Testis (tissue), 3 donors: ENCODE measurements around the gene RPUSD3. TPM values are rescaled to one million over a fixed set of nuclear protein-coding genes. Genes with fewer than 3 reads are reported as not detected.
"Not testable (repeated sequence)": the region's sequence is repeated elsewhere in the genome, so short reads cannot be mapped to it uniquely, and the experiment has no call there.

Experiments used
- DNase-seq: peaks from one replicate; pipeline ENCODE4 v3.0.0-alpha.2; 2019
- H3K27ac ChIP-seq, 2 donors: fragments of 200-600 bp; sonication (generic); one replicate each; pipeline ENCODE4 v1.5.1; 2019
- H3K27me3 ChIP-seq: fragments of 200-600 bp; sonication (generic); one replicate; pipeline ENCODE4 v1.5.1; 2019
- H3K36me3 ChIP-seq: fragments of 200-600 bp; sonication (generic); one replicate; pipeline ENCODE4 v1.5.1; 2017; ENCODE audit warnings: low read depth; ENCODE audit errors: missing control alignments
- H3K4me1 ChIP-seq: fragments of 200-600 bp; sonication (generic); one replicate; pipeline ENCODE4 v1.5.1; 2019
- H3K4me3 ChIP-seq, 2 donors: fragments of 200-600 bp; sonication (generic); one replicate each; pipeline ENCODE4 v1.5.1; 2017 to 2019
- H3K9me3 ChIP-seq: fragments of 200-600 bp; sonication (generic); one replicate; pipeline ENCODE4 v1.5.1; 2017
- CTCF ChIP-seq, 3 experiments: fragments of 450-650 bp in 2 of 3; fragments of 200-600 bp in 1 of 3; sonication (generic) in 1 of 3; IDR thresholded peaks; one replicate each; pipeline ENCODE4 v1.5.1; 2016 to 2019; ENCODE audit warnings: antibody characterized with exemption in 3 of 3, mild to moderate bottlenecking in 2 of 3, moderate library complexity in 1 of 3
- POLR2A ChIP-seq: fragments of 450-650 bp; IDR thresholded peaks from one replicate; pipeline ENCODE4 v1.6.1; 2017; ENCODE audit warnings: antibody characterized with exemption, mild to moderate bottlenecking, moderate library complexity
- WGBS, 2 donors: methylation state at CpG; one replicate each; pipeline ENCODE4 v1.1.5; 2018; 5-methylcytosine and 5-hydroxymethylcytosine counted together
- intact Hi-C: fragments of 100-400 bp; cut with DNase I; formaldehyde crosslinking; loops from one replicate; pipeline ENCODE4 v1.15.1; 2023; ENCODE audit warnings: low total_unique reads
- polyA plus RNA-seq: library from polyadenylated mRNA; stranded (reverse); fragments of 350-450 nt; fragmentation: Illumina TruSeq; extraction: RNeasy Lipid Tissue Mini Kit (QIAGEN cat#74804); gene quantifications from one replicate; pipeline ENCODE4 v1.2.3, GENCODE V29; 2014; ENCODE audit warnings: low read depth, low replicate concordance; ENCODE audit not compliant: insufficient read depth
- total RNA-seq, 2 donors: library from RNA; depleted of rRNA; stranded (reverse); fragments of >200 nt; gene quantifications; one replicate each; pipeline ENCODE4 v1.2.3, GENCODE V29; 2016

Gene RPUSD3
- total and polyA plus RNA-seq, 3 donors from 2014 or later = 53.3 to 124 (median 63.4) TPM

- Histone ChIP-seq H3K9me3 (no peaks in the 10 kb centered on the region), H3K27me3 (no peaks in the 10 kb centered on the region), H3K4me1 (peaks cover 2% of the 10 kb centered on the region), H3K27ac (no peak overlapping the region), H3K4me3 (no peak overlapping the region), H3K36me3 (no peaks in the 10 kb centered on the region)
- no peak for TF ChIP-seq POLR2A
- intact Hi-C loops = no loop called here
- DNase-seq = no peak
- 75 to 83% methylated on average over 7 of the region's 7 CpGs for WGBS, 2 donors
Observed at GRCh38 chr3:9883706-9884554, 40.1 kb upstream of the RPUSD3 start.

GRCh38 chr3:9881441-9881840, 37.6 kb upstream of the RPUSD3 start:
- no peak overlapping the region for H3K27ac ChIP-seq
- no peaks in the 10 kb centered on the region for H3K4me1 ChIP-seq
- TF ChIP-seq POLR2A (no peak), CTCF (IDR thresholded peaks at IDR 0.05) (no peak)
- no peaks in the 10 kb centered on the region for H3K36me3 ChIP-seq
- H3K27me3 ChIP-seq = no peaks in the 10 kb centered on the region
- no peak for DNase-seq
- H3K4me3 ChIP-seq = no peak overlapping the region
- intact Hi-C loops = no loop called here
- WGBS, 2 donors = 92 to 95% methylated on average over 1 of the region's 1 CpG
- H3K9me3 ChIP-seq = no peaks in the 10 kb centered on the region

- DNase-seq = no peak
- Histone ChIP-seq H3K27me3 (no peaks in the 10 kb centered on the region), H3K9me3 (no peaks in the 10 kb centered on the region), H3K36me3 (no peaks in the 10 kb centered on the region), H3K4me3 (no peak within 1 kb of the TSS), H3K4me1 (no peaks in the 10 kb centered on the region), H3K27ac (no peak within 1 kb of the TSS)
- intact Hi-C loops = no loop called here
- TF ChIP-seq CTCF (IDR thresholded peaks at IDR 0.05) (no peak), POLR2A (no peak)
- WGBS, 2 donors = 83 to 97% methylated on average over 7 of the region's 7 CpGs
Observed at GRCh38 chr3:9879830-9880549, 36.2 kb upstream of the RPUSD3 start, which contains the start of gene CIDEC. Gene CIDEC (minus strand): TSS chr3:9880253. CDS start chr3:9878486, 1,767 bp downstream.

GRCh38 chr3:9878700-9879099, 34.9 kb upstream of the RPUSD3 start:
- no peak for DNase-seq
- H3K9me3 ChIP-seq = no peaks in the 10 kb centered on the region
- intact Hi-C loops = no loop called here
- H3K4me1 ChIP-seq = no peaks in the 10 kb centered on the region
- no peaks in the 10 kb centered on the region for H3K36me3 ChIP-seq
- no peak overlapping the region for H3K4me3 ChIP-seq
- TF ChIP-seq POLR2A (no peak), CTCF (IDR thresholded peaks at IDR 0.05) (no peak)
- H3K27me3 ChIP-seq = no peaks in the 10 kb centered on the region
- no peak overlapping the region for H3K27ac ChIP-seq
- 63 to 68% methylated on average over 5 of the region's 5 CpGs for WGBS, 2 donors

- TF ChIP-seq POLR2A (no peak), CTCF (IDR thresholded peaks at IDR 0.05) (no peak)
Observed at GRCh38 chr3:9876991-9877390, 33.2 kb upstream of the RPUSD3 start.

GRCh38 chr3:9876255-9876654, 32.4 kb upstream of the RPUSD3 start:
- 79 to 96% methylated on average over 2 to 4 of the region's 4 CpGs for WGBS, 2 donors
- intact Hi-C loops = not testable (repeated sequence)

More at GRCh38 chr3:9876991-9877390, 33.2 kb upstream of the RPUSD3 start:
- intact Hi-C loops = no loop called here
- Histone ChIP-seq H3K4me3 (no peak overlapping the region), H3K4me1 (no peaks in the 10 kb centered on the region), H3K27me3 (no peaks in the 10 kb centered on the region), H3K36me3 (no peaks in the 10 kb centered on the region), H3K27ac (no peak overlapping the region), H3K9me3 (no peaks in the 10 kb centered on the region)
- 95 to 96% methylated on average over 8 to 12 of the region's 12 CpGs for WGBS, 2 donors
- no peak for DNase-seq

More at GRCh38 chr3:9876255-9876654, 32.4 kb upstream of the RPUSD3 start:
- H3K4me3 ChIP-seq, H3K4me1 ChIP-seq, H3K36me3 ChIP-seq, H3K9me3 ChIP-seq, H3K27ac ChIP-seq, DNase-seq, H3K27me3 ChIP-seq: not testable (repeated sequence)
